ENCODE measurements around the gene FCRL5.
"Not testable (repeated sequence)": the region's sequence is repeated elsewhere in the genome, so short reads cannot be mapped to it uniquely, and the experiment has no call there.

FCRL5 gene

DNA sequence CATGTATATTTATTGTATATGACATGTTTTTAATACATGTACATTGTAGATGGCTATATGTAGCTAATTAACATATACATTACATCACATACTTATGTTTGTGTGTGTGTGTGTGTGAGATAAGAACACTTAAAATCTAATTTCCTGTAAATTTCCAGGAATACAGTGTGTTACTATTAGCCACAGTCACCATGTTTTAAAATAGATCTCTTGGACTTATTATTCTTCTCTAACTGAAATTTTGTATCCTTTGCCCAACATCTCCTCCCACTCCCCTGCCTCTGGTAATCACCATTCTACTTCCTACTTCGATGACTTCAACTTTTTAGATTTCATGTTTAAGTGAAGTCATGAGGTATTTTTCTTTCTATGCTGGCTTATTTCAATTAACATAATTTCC is 64.8 kb downstream of the FCRL5 start:
- DNase-seq (ENCODE audit: low read depth in 2 of 2) = no peak

DNA sequence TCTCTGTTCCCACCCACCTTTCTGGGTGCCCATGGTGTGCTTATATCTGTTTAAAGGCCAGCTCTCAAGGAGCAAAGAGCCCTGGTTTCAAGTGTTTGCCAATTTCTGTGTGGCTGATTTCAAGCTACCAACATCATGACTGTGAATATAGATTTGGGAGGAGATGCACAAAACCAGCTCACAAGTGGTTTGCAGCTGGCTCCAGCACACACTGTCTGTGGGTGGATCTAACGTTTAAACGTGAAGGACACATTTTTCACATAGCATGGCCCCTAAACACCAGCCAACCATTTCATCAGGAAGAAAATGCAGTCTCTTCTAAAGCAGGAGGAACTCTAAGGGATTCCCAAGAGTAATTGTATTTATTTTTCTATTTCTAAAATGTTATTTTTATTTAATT is 65.2 kb downstream of the FCRL5 start:
- DNase-seq (ENCODE audit: low read depth in 2 of 2) = no peak

DNA sequence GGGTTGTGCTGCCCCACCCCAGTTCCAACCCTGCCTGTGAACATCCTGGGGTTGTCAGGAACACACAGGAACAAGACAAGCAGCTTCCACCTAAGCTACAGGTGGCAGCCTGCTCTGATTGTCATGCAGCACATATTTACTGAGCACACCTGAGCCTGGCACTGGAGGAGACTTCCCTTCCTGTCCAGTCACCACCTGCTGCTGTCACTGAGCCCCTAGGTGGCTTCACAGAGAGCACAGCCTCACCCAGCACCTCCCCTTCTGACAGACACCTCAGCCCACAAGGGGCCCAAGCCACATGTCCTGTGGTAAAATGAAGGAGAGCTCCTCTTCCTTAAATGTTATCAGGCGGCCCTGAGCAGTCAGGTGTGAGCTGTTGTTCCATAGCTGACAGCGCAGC is 65.9 kb downstream of the FCRL5 start:
- DNase-seq (ENCODE audit: low read depth in 2 of 2) = not testable (repeated sequence)

DNA sequence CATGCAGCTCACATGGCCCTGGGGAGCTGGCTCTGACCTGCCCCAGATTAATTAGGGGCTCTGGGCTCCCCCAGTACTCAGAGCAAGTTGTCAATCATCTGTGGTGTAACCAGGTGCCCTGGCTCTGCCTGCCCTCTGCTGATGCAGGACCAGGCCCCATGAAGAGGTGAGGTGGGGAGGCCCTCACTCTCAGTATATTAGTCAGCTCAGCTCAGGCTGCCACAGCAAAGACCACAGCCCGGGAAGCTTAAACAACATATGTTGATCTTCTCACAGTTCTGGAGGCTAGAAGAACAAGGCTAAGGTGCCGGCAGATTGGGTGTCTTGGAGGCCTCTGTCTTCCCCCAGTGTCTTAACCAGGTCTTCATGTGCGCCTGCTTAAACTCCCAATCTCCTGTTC is 66.5 kb downstream of the FCRL5 start:
- no peak for DNase-seq (ENCODE audit: low read depth in 2 of 2)

DNA sequence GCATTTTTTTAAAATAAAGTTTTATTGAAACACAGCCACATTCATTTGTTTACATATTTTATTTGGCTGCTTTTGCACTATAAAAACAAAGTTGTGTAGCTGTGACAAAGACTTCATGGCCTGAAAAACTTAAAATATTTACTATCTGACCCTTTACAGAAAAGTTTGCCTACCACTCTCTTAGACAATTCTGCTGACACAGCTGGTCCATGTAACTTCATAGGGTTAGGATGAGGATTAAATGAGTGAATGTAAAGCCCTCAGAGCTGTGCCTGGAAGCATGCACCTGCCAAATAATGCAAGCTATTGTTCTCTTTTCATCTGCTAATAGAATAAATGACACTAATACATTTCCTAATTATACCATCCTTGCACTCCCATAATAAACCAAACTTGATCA is 67.7 kb downstream of the FCRL5 start:
- DNase-seq (ENCODE audit: low read depth in 2 of 2) = no peak

DNA sequence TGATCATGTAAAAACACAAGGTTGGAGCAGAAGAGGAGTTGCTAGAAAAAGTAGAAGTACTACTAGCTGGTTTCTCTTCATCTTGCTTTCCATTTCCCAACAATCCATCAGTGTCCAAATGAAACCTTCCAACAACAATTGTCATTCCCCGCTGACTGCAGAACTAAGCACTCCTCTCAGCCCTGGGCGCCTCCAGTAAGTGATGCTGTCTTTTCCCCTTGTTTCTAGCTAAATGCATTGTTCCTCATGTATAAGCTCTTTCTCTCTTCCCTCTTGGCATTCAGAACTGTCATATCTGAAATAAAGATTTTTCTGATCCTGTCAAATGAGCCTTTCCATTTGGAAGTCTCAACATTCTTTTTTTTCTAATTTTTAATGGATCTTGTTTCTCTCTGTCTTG is 68.7 kb downstream of the FCRL5 start:
- DNase-seq (ENCODE audit: low read depth in 2 of 2) = no peak

DNA sequence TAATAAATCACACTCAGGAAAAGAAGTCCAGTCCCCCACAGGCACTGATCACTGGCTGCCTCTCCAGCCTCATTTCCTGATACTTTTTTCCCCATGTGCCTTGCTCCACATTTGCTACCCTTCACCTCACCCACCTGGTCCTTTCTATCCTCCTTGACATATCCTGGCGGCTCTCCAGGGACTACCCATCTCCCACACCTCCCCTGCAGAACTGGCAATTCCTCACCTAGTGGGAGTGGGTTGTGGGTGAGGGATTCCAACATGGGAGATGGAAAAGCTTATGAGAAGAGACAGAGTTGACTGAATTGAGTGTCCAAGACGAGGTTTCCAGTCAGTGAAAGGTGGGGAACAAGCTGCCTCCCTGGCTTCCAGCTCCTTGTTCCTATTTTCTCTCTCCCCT is 69.6 kb downstream of the FCRL5 start:
- DNase-seq (ENCODE audit: low read depth in 2 of 2) = no peak

DNA sequence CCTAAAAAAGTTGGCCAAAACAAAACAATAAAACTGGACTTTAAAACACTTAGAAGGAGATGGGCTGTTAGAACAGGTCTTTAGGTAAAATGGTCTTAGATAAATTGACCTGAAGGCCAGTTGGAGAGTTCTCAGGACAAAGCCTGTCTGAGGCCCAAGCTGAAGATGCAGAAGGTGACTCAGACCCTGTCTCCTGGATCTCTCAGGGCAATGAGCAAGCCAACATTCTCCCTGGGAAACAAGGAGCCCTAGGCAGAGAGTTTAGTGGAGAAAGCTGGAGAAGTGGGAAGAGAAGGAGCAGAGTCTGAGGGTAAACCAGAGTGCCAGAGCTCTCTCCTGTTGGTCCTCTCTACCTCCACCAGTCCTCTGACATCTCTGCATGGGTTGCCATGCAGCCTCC is 70.1 kb downstream of the FCRL5 start:
- no peak for DNase-seq (ENCODE audit: low read depth in 2 of 2)

DNA sequence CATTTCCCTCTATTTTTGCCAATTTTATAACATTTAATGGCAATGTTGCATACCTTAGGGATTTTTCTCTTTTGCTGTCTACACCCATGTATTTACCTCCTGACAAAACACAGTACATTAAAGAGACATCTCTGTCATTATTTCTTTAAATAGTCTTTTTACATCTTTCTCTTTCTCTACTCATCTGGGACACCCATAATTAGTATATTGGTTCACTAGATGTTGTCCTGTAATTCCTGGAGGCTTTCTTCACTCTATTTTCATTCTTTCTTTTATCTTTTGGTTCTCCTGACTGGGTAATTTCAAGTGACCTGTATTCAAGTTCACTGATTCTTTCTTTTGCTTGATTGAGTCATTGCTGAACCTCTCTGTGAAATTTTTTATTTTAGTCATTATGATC is 74.3 kb downstream of the FCRL5 start:
- no peak for DNase-seq (ENCODE audit: low read depth in 2 of 2)

DNA sequence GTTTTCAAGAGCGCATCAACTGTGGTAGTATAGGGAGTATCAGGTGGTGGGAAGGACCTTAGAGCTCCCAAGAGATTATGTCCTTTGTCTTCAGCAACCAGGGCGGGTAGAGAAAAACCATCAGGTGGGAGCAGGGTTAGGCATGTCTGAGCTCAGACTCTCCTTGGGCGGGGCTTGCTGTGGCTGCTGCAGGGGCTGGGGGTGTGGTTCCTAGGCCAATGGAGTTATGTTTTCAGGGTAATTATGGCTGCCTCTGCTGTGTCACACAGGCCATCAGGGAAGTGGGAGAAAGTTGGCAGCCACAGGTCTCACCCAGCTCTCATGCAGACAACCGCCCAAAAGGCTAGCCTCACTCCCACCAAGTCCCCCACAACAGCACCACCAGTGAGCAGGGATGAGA is 74.9 kb downstream of the FCRL5 start:
- DNase-seq (ENCODE audit: low read depth in 2 of 2) = no peak

DNA sequence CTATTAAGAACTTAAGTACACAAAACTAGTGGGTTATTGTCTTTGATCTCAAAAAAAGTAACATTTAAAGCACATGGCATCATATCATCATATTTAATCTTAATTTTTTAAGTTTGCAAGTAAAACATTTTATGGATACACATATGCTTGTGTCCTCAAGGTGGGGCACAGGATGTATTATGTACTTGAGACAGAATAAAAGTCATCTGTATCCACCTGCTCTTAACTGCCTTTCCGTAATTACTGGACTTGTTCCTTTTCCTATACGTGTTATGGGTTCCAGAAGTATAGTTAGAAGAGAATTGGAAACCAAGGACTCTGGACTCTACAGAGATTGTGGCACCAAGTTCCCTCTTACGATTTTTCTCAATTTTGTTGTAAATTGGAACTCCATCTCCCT is 79.4 kb downstream of the FCRL5 start:
- DNase-seq (ENCODE audit: low read depth in 2 of 2) = no peak

DNA sequence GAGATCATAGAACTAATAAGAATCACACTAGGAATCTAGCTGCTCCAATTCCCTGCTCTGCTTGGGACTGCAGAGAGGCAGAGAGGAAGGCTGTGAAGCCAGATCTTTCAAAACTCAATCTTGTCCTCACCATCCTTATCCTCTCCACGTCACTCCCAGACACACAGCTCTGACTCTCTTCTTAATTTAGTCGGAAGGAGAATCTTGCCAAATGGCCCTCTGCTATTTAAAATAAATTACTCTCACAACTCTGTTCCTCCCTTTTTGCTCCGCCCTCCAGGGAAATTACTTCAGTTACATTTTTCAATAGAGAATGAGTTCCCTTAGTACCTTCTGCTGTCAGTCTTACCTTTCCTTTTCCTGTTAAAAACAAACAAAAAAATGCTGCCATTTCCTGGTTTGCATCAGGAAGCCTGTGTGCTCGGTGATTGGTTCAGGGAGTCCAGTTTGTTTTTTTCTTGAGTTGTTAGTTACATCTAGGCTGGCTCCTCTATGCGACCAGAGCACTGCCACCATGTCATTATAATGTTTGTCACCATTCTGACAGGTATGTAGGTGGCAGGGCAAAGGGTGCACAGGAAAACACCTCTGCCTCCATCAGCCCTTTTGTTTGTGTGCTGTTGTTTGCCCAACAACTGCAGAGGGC is 80.1 kb downstream of the FCRL5 start:
- DNase-seq (ENCODE audit: low read depth in 2 of 2) = no peak

DNA sequence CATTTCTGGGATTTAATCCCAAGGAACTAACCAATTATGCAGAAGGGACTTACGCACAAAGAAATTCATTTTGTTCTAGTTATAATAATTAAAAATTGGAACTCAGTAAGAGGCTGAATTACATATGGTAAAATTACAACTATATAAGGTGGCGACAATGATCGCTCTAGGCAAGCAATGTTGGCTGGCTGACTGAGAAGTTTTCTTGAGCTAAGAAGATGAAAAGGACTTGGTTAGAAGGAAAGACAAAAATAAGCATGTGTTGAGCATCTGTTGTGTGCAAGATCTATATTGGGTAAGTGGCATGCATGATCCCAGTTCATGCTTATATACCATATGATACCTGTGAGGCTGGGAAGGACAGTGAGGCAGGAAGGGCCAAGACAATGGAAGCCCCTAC is 80.8 kb downstream of the FCRL5 start:
- DNase-seq (ENCODE audit: low read depth in 2 of 2) = no peak

DNA sequence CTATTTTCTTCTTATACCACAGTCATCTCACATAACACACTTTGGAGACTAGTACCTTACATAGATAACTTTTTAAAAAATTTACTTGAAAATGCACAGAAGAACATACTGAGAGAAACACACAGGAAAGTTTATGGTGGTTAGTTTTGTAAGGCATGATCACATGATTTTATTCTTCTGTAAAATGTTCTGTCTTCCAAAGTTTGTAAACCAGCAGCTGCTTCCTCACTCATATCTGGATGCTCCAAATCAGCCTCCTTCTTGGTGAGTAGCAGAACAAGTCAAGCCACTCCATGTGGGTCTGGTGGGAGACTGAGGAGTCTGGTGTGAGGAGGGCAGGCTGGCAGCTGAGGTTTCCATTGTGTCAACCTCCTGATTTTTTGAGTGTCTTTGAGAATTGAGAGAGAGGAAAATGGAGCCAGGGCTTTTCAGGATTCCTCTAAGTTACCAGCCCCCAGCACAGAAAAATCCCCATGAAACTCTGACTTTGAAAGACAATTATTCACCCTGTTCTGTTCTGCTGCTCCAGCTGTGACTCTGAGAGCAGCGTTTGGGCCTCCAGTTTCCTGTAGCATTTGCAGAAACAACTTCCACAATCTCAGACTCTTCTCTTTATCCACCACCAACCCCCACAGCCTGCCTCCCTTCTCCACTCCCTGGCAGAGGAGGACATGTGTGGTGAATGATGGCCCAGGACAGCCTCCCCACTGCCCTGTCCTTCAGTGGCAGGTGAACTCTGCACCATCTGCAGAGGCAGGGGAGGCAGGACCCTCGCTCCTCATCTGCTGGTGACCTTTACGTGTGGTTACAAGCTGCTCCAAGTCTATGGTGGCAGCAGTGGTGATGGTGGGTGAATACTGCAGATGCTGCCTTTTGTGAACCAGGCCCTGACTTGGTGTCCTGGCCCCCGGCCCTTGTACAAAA is 82.3 kb downstream of the FCRL5 start:
- DNase-seq (ENCODE audit: low read depth in 2 of 2) = no peak

DNA sequence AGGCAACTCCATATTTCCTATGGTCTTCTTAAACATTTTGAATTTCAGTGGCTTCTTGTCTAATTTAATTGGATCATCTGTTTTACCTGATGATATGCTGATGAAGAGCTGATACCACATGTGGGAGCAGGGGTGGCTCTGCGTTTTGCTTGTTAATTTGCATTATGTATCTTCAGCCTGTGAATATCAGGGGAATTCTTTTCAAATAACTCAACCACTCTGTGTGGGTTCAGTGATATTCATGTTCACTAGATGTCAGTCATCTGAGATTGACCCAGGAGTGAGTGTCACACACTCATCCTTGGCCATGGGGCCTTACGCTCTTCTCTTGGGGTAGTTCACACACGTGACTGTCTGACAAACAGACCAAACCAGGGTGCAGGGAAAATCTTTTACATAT is 83.0 kb downstream of the FCRL5 start:
- no peak for DNase-seq (ENCODE audit: low read depth in 2 of 2)

DNA sequence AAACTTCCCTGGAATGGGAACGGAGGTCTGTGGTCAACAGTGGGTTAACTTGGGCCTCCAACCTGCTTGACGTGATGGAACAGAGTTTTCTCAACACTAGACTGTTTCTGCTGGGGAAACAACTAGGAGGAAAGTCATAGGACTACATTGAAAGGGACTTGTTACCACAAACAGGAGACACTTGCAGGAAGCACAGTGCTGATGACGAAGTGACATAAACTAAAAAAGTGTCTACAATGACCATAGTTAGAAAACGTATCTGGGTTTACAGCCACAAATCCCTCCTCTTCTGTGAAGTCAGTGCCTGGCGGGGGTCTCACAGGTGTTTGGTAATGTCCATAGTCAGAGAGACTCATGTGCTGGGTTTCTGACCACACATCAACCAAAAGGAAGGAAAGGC is 86.3 kb downstream of the FCRL5 start:
- DNase-seq (ENCODE audit: low read depth in 2 of 2) = no peak

All from stimulated activated CD4-positive, alpha-beta T cell treated with anti-CD3 and anti-CD28 coated beads, Interleukin-12 subunit alpha, Interleukin-12 subunit beta, amount 100 ng/mL, for 24 hours (primary cell).